Neural progenitor cell (in vitro differentiated cells): ENCODE measurements around the gene PDHX. TPM values are rescaled to one million over a fixed set of nuclear protein-coding genes. Genes with fewer than 3 reads are reported as not detected.

ENCODE experiments used
- DNase-seq: peaks from one replicate; pipeline ENCODE4 v3.0.0-alpha.2; 2016; ENCODE audit warnings: low spot score
- H2AFZ ChIP-seq: fragments of 200-600 bp; sonication (generic); replicated peaks from 2 replicates; pipeline ENCODE4 v1.6.1; 2016; ENCODE audit warnings: antibody characterized with exemption
- H3F3A ChIP-seq: fragments of 200-600 bp; sonication (generic); 2 replicates; pipeline ENCODE4 v1.6.1; 2016; ENCODE audit warnings: antibody characterized with exemption, low read depth
- H3K27ac ChIP-seq: fragments of 200-600 bp; sonication (generic); 2 replicates; pipeline ENCODE4 v1.5.1; 2016; ENCODE audit warnings: mild to moderate bottlenecking
- H3K27me3 ChIP-seq: fragments of 200-600 bp; sonication (generic); 2 replicates; pipeline ENCODE4 v1.6.1; 2016; ENCODE audit warnings: mild to moderate bottlenecking, moderate library complexity
- H3K36me3 ChIP-seq: fragments of 200-600 bp; sonication (generic); 2 replicates; pipeline ENCODE4 v1.5.1; 2016
- H3K4me1 ChIP-seq: fragments of 200-600 bp; sonication (generic); 2 replicates; pipeline ENCODE4 v1.6.1; 2016; ENCODE audit warnings: mixed run types
- H3K4me2 ChIP-seq: fragments of 200-600 bp; sonication (generic); 2 replicates; pipeline ENCODE4 v1.6.1; 2016
- H3K4me3 ChIP-seq: fragments of 200-600 bp; sonication (generic); 2 replicates; pipeline ENCODE4 v1.5.1; 2016
- H3K79me2 ChIP-seq: fragments of 200-600 bp; sonication (generic); 2 replicates; pipeline ENCODE4 v1.6.1; 2016; ENCODE audit warnings: low read depth
- H3K9ac ChIP-seq: fragments of 200-600 bp; sonication (generic); 2 replicates; pipeline ENCODE4 v1.6.1; 2016
- H3K9me3 ChIP-seq: fragments of 200-600 bp; sonication (generic); 2 replicates; pipeline ENCODE4 v1.5.1; 2016; ENCODE audit warnings: low read depth
- H4K20me1 ChIP-seq: fragments of 200-600 bp; sonication (generic); 2 replicates; pipeline ENCODE4 v1.6.1; 2016; ENCODE audit warnings: low read depth
- H3K27ac Mint-ChIP-seq: 3 replicates; pipeline ENCODE4 v1.8.0; 2021; ENCODE audit warnings: mixed read lengths
- H3K27me3 Mint-ChIP-seq: 2 replicates; pipeline ENCODE4 v1.8.0; 2022; ENCODE audit warnings: low read depth, mild to moderate bottlenecking, inconsistent platforms, moderate library complexity, mixed read lengths; ENCODE audit not compliant: insufficient read depth
- H3K36me3 Mint-ChIP-seq: 3 replicates; pipeline ENCODE4 v1.8.0; 2021; ENCODE audit warnings: mixed read lengths
- H3K4me1 Mint-ChIP-seq: 3 replicates; pipeline ENCODE4 v1.8.0; 2021; ENCODE audit warnings: mixed read lengths
- H3K4me3 Mint-ChIP-seq: 3 replicates; pipeline ENCODE4 v1.8.0; 2021; ENCODE audit warnings: mild to moderate bottlenecking, moderate library complexity, mixed read lengths
- H3K9me3 Mint-ChIP-seq: 3 replicates; pipeline ENCODE4 v1.8.0; 2020; ENCODE audit warnings: mixed read lengths
- EZH2 ChIP-seq: fragments of 200-600 bp; sonication (generic); IDR thresholded peaks from 2 replicates; pipeline ENCODE4 v1.6.1; 2017; ENCODE audit warnings: antibody characterized with exemption, mild to moderate bottlenecking, moderate library complexity
- EZH2phosphoT487 ChIP-seq: fragments of 200-600 bp; sonication (generic); IDR thresholded peaks from 2 replicates; pipeline ENCODE4 v1.6.1; 2017; ENCODE audit warnings: antibody characterized with exemption
- total RNA-seq: library from RNA; depleted of rRNA; stranded (reverse); fragments of >200 nt; gene quantifications from 2 replicates; pipeline ENCODE4 v1.2.3, GENCODE V29; 2015; ENCODE audit warnings: low replicate concordance
- TF ChIP-seq, protein P1 (sequence below): fragments of 200-600 bp; sonication (generic); IDR thresholded peaks from 2 replicates; pipeline ENCODE4 v1.5.1; 2017; ENCODE audit warnings: antibody characterized with exemption, mild to moderate bottlenecking

PDHX gene
- total RNA-seq, 1 donor from 2014 or later = 38.4 TPM

DNA sequence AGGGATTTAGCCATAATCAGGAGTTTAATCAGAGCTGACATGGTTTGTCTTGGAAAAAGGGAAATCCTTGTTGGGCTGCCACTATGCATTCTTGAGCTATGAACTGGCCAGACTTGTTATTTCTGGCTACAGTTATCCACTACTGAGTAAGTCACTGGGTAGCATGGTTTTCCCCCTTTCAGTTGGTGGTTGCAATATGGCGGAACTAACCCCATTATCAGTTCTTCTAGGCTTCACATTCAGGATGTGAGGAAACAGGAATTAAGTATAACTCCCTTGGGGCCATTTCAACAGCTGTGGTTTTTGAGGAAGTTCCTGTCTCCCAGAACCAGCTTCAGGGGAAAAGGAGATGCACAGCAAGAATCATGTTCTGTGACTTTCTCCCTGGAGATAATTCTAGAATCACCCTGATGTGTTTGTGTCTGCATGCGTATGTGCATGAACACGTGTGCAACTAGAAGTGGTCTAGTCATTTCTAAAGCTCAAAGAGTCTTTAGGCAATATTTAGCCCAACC lies 119.5 kb downstream of the PDHX start:
- H3K27ac Mint-ChIP-seq = no peak overlapping the region
- Histone ChIP-seq H3K79me2 (no peaks in the 10 kb centered on the region), H3F3A (no peaks in the 10 kb centered on the region), H3K4me2 (no peak overlapping the region), H3K4me3 (no peak overlapping the region), H3K4me1 (no peaks in the 10 kb centered on the region), H3K27ac (no peak overlapping the region), H4K20me1 (no peaks in the 10 kb centered on the region), H2AFZ (no peak overlapping the region), H3K9me3 (no peaks in the 10 kb centered on the region), H3K9ac (no peak overlapping the region), H3K27me3 (no peaks in the 10 kb centered on the region), H3K36me3 (no peaks in the 10 kb centered on the region)
- H3K4me3 Mint-ChIP-seq = no peak overlapping the region
- H3K9me3 Mint-ChIP-seq = no peaks in the 10 kb centered on the region
- H3K36me3 Mint-ChIP-seq = no peaks in the 10 kb centered on the region
- no peak for DNase-seq
- H3K27me3 Mint-ChIP-seq = peaks cover 2% of the 10 kb centered on the region
- H3K4me1 Mint-ChIP-seq = no peaks in the 10 kb centered on the region
- TF ChIP-seq EZH2 (no peak), EZH2phosphoT487 (no peak)
- TF ChIP-seq, protein P1, sequence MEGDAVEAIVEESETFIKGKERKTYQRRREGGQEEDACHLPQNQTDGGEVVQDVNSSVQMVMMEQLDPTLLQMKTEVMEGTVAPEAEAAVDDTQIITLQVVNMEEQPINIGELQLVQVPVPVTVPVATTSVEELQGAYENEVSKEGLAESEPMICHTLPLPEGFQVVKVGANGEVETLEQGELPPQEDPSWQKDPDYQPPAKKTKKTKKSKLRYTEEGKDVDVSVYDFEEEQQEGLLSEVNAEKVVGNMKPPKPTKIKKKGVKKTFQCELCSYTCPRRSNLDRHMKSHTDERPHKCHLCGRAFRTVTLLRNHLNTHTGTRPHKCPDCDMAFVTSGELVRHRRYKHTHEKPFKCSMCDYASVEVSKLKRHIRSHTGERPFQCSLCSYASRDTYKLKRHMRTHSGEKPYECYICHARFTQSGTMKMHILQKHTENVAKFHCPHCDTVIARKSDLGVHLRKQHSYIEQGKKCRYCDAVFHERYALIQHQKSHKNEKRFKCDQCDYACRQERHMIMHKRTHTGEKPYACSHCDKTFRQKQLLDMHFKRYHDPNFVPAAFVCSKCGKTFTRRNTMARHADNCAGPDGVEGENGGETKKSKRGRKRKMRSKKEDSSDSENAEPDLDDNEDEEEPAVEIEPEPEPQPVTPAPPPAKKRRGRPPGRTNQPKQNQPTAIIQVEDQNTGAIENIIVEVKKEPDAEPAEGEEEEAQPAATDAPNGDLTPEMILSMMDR = no peak

DNA sequence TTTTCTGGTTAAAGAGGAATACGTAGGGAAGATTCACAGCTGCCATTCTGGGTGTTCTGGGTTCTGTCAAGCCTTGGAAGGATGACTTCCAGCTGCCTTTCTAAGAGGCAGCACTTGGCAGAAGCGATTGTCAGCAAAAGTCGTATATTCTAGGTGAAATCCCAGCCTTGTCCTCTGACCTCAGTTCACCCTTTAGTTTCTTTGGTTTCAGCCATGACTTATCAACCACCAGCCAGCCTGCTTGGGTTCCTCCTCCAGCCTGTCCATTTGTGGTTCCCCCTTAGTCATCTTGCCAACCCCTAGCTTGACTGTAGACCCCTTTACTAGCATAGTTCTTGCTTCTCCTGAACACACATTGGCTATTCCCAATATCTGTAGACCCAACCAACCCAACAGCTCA lies 120.2 kb downstream of the PDHX start:
- Histone ChIP-seq H3K4me3 (no peak overlapping the region), H3K36me3 (no peaks in the 10 kb centered on the region), H2AFZ (no peak overlapping the region), H3K27ac (no peak overlapping the region), H3K79me2 (no peaks in the 10 kb centered on the region), H4K20me1 (no peaks in the 10 kb centered on the region), H3K9ac (no peak overlapping the region), H3K4me1 (no peaks in the 10 kb centered on the region), H3K27me3 (no peaks in the 10 kb centered on the region), H3K9me3 (no peaks in the 10 kb centered on the region), H3K4me2 (no peak overlapping the region), H3F3A (no peaks in the 10 kb centered on the region)
- Mint-ChIP-seq H3K9me3 (no peaks in the 10 kb centered on the region), H3K27me3 (peaks cover 2% of the 10 kb centered on the region), H3K27ac (no peak overlapping the region), H3K36me3 (no peaks in the 10 kb centered on the region), H3K4me3 (no peak overlapping the region), H3K4me1 (no peaks in the 10 kb centered on the region)
- no peak for TF ChIP-seq EZH2phosphoT487
- TF ChIP-seq, protein P1 = no peak
- no peak for TF ChIP-seq EZH2
- no peak for DNase-seq

DNA sequence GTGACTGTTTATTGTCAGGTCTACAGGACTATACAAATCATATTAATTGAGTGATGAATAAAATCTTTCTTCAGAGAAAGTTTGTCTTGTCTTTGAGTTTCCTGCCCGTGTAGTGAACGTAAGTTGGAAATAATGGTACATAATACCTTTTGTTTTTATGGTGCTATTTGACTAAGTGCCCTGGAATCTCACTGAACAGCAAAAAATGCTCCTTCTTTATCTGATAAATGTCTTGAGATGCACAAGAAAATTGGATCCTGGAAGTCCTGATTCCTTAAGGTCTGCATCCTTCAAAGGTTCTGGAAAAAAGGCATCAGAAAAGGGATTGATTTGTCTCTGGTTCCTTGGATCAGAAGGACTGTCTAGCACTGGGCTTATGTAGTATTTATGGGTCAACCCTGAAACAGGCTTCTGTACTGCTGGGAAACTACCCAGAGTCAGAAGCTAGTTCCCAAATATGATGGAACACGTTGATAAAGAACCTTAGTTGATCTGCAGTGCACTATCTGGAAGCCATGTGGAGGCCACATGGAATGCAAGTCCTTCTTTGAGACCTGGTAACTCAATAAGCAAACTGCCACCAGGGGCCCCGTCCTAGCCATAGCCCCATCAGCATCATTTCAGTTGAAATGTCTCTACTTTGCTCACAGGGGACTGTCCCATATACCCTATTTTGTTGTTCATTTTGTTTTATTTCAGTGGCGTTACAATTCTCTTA lies 122.0 kb downstream of the PDHX start:
- Histone ChIP-seq H3K27ac (no peak overlapping the region), H3K4me2 (no peak overlapping the region), H3F3A (no peaks in the 10 kb centered on the region), H3K36me3 (no peaks in the 10 kb centered on the region), H3K9ac (no peak overlapping the region), H3K27me3 (no peaks in the 10 kb centered on the region), H4K20me1 (no peaks in the 10 kb centered on the region), H3K79me2 (no peaks in the 10 kb centered on the region), H3K4me3 (no peak overlapping the region), H3K4me1 (no peaks in the 10 kb centered on the region), H2AFZ (no peak overlapping the region), H3K9me3 (no peaks in the 10 kb centered on the region)
- H3K36me3 Mint-ChIP-seq = no peaks in the 10 kb centered on the region
- peaks cover 2% of the 10 kb centered on the region for H3K27me3 Mint-ChIP-seq
- H3K9me3 Mint-ChIP-seq = no peaks in the 10 kb centered on the region
- no peak for DNase-seq
- H3K4me1 Mint-ChIP-seq = no peaks in the 10 kb centered on the region
- TF ChIP-seq EZH2 (no peak), EZH2phosphoT487 (no peak)
- TF ChIP-seq, protein P1 = no peak
- no peak overlapping the region for H3K27ac Mint-ChIP-seq
- H3K4me3 Mint-ChIP-seq = no peak overlapping the region
